SH-SY5Y (cell line): Measurements from ENCODE around the gene FAM162B.

ENCODE experiments used
- GATA2 ChIP-seq: IDR thresholded peaks from 2 replicates; pipeline ENCODE4 v1.6.1; 2011; ENCODE audit warnings: mild to moderate bottlenecking, low read depth, low read length
- GATA3 ChIP-seq: IDR thresholded peaks from 2 replicates; pipeline ENCODE4 v1.6.1; 2011; ENCODE audit warnings: low read depth, mild to moderate bottlenecking, low read length, moderate library complexity

- TF ChIP-seq GATA2 (no peak), GATA3 (no peak)
Measured at GRCh38 chr6:116783852-116784251, 18.3 kb upstream of the FAM162B start.
